Vagina (tissue), 2 donors: Measurements from ENCODE around the gene BICD1. TPM values are rescaled to one million over a fixed set of nuclear protein-coding genes. Genes with fewer than 3 reads are reported as not detected.

Experiments
- DNase-seq, 2 donors: peaks; one replicate each; pipeline ENCODE4 v3.0.0-alpha.2; 2017; ENCODE audit errors: extremely low spot score in 2 of 2
- H3K27ac ChIP-seq: fragments of 200-600 bp; sonication (generic); one replicate; pipeline ENCODE4 v1.5.1; 2019
- H3K27me3 ChIP-seq: fragments of 200-600 bp; sonication (generic); one replicate; pipeline ENCODE4 v1.5.1; 2019
- H3K36me3 ChIP-seq, 2 donors: fragments of 200-600 bp; sonication (generic); one replicate each; pipeline ENCODE4 v1.5.1; 2017 to 2019
- H3K4me1 ChIP-seq: fragments of 200-600 bp; sonication (generic); one replicate; pipeline ENCODE4 v1.5.1; 2019
- H3K4me3 ChIP-seq, 2 donors: fragments of 200-600 bp; sonication (generic); 1 replicate in 1 of 2; 2 replicates in 1 of 2; pipeline ENCODE4 v1.5.1; 2016 to 2019
- H3K9me3 ChIP-seq: fragments of 200-600 bp; sonication (generic); one replicate; pipeline ENCODE4 v1.5.1; 2019
- POLR2A ChIP-seq, 2 donors: fragments of 450-650 bp; IDR thresholded peaks; one replicate each; pipeline ENCODE4 v1.6.1; 2017; ENCODE audit warnings: antibody characterized with exemption in 2 of 2, mild to moderate bottlenecking in 2 of 2, moderate library complexity in 2 of 2
- POLR2AphosphoS5 ChIP-seq, 2 donors: sonication (generic); formaldehyde crosslinking; IDR thresholded peaks; one replicate each; pipeline ENCODE4 v1.9.0; 2017; ENCODE audit warnings: antibody characterized with exemption in 2 of 2, mild to moderate bottlenecking in 2 of 2, low read depth in 1 of 2; ENCODE audit not compliant: insufficient read depth in 1 of 2
- intact Hi-C: fragments of 100-400 bp; cut with DNase I; formaldehyde crosslinking; loops from one replicate; pipeline ENCODE4 v1.15.1; 2023
- total RNA-seq: library from RNA; depleted of rRNA; stranded (reverse); fragments of >200 nt; gene quantifications from one replicate; pipeline ENCODE4 v1.2.3, GENCODE V29; 2016
- TF ChIP-seq, protein P1 (sequence below), 3 experiments: fragments of 450-650 bp in 2 of 3; fragments of 200-600 bp in 1 of 3; sonication (generic) in 1 of 3; IDR thresholded peaks; one replicate each; pipeline ENCODE4 v1.5.1; 2017 to 2019; ENCODE audit warnings: antibody characterized with exemption in 3 of 3, mild to moderate bottlenecking in 2 of 3, moderate library complexity in 2 of 3

The BICD1 gene
- total RNA-seq, 1 donor from 2014 or later: 19.6 TPM

- no peaks in the 10 kb centered on the region for H3K9me3 ChIP-seq
- DNase-seq: no peak
- no peak overlapping the region for H3K4me3 ChIP-seq
- no peaks in the 10 kb centered on the region for H3K36me3 ChIP-seq
- no peaks in the 10 kb centered on the region for H3K27me3 ChIP-seq
- no peak overlapping the region for H3K27ac ChIP-seq
- intact Hi-C loops: no loop called here
- TF ChIP-seq POLR2A (IDR thresholded peaks at IDR 0.05) (no peak), POLR2AphosphoS5 (IDR thresholded peaks at IDR 0.05; ENCODE audit: insufficient read depth in 1 of 2, low read depth in 1 of 2) (no peak)
- TF ChIP-seq, protein P1, sequence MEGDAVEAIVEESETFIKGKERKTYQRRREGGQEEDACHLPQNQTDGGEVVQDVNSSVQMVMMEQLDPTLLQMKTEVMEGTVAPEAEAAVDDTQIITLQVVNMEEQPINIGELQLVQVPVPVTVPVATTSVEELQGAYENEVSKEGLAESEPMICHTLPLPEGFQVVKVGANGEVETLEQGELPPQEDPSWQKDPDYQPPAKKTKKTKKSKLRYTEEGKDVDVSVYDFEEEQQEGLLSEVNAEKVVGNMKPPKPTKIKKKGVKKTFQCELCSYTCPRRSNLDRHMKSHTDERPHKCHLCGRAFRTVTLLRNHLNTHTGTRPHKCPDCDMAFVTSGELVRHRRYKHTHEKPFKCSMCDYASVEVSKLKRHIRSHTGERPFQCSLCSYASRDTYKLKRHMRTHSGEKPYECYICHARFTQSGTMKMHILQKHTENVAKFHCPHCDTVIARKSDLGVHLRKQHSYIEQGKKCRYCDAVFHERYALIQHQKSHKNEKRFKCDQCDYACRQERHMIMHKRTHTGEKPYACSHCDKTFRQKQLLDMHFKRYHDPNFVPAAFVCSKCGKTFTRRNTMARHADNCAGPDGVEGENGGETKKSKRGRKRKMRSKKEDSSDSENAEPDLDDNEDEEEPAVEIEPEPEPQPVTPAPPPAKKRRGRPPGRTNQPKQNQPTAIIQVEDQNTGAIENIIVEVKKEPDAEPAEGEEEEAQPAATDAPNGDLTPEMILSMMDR (IDR thresholded peaks at IDR 0.05): no peak
- no peaks in the 10 kb centered on the region for H3K4me1 ChIP-seq
Measured at GRCh38 chr12:32146074-32146873, 39.6 kb downstream of the BICD1 start.

- Histone ChIP-seq H3K4me1 (no peaks in the 10 kb centered on the region), H3K27ac (no peak overlapping the region)
- TF ChIP-seq POLR2AphosphoS5 (IDR thresholded peaks at IDR 0.05; ENCODE audit: insufficient read depth in 1 of 2, low read depth in 1 of 2): no peak
- TF ChIP-seq, protein P1 (IDR thresholded peaks at IDR 0.05): no peak
- no peak for TF ChIP-seq POLR2A (IDR thresholded peaks at IDR 0.05)
Measured at GRCh38 chr12:32148372-32148771, 41.7 kb downstream of the BICD1 start.

GRCh38 chr12:32149489-32149888 lies 42.8 kb downstream of the BICD1 start:
- Histone ChIP-seq H3K27ac (no peak overlapping the region), H3K9me3 (no peaks in the 10 kb centered on the region), H3K27me3 (no peaks in the 10 kb centered on the region), H3K4me3 (no peak overlapping the region), H3K4me1 (no peaks in the 10 kb centered on the region), H3K36me3 (no peaks in the 10 kb centered on the region)
- no peak for DNase-seq
- intact Hi-C loops: no loop called here
- TF ChIP-seq POLR2AphosphoS5 (IDR thresholded peaks at IDR 0.05; ENCODE audit: insufficient read depth in 1 of 2, low read depth in 1 of 2) (no peak), POLR2A (IDR thresholded peaks at IDR 0.05) (no peak)
- TF ChIP-seq, protein P1 (IDR thresholded peaks at IDR 0.05): no peak

More at GRCh38 chr12:32148372-32148771, 41.7 kb downstream of the BICD1 start:
- no peak for DNase-seq
- H3K9me3 ChIP-seq: no peaks in the 10 kb centered on the region
- H3K36me3 ChIP-seq: no peaks in the 10 kb centered on the region
- intact Hi-C loops: no loop called here
- no peaks in the 10 kb centered on the region for H3K27me3 ChIP-seq
- H3K4me3 ChIP-seq: no peak overlapping the region

DNA sequence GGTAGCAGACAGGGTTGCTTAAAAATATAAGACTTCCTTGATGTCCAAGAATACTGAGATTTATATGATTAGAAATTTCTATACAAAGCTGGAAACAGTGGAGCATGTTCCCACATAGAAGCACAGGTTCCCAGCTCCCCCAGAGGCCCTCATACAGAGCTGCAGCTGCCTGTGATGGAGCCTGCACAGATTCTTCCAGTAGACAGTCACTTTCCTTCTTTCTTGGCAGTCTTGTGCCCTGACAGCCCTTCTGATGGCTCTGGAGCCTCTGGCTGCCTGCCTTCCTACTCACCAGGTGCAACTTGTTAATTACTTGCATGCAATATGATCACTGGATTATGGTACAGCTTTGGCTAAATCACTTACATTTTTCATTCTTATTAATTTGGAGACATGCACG lies 44.4 kb downstream of the BICD1 start:
- no peak overlapping the region for H3K27ac ChIP-seq
- no peaks in the 10 kb centered on the region for H3K27me3 ChIP-seq
- H3K9me3 ChIP-seq: no peaks in the 10 kb centered on the region
- TF ChIP-seq POLR2AphosphoS5 (IDR thresholded peaks at IDR 0.05; ENCODE audit: insufficient read depth in 1 of 2, low read depth in 1 of 2): no peak
- no peak overlapping the region for H3K4me3 ChIP-seq
- no peak for DNase-seq
- no peaks in the 10 kb centered on the region for H3K4me1 ChIP-seq
- intact Hi-C loops: no loop called here
- H3K36me3 ChIP-seq: no peaks in the 10 kb centered on the region

DNA sequence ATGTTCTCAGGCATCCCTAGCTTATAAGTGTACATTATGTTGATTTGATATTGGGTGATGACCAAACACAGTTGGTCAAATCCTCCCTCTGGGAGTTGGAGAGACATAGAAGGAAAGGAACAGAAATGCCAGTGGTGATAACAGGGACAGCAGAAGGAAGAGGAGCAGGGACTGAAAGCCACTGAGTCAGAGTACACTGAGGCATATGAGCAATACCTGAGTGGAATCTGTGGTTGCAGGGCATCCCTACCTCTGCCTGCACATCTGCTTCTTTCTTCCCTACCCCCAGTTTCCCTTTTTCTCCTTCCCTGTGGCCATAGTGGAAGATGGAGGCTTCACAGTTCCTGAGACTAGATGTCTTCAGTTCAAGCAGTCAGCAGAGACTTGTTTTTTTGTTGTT lies 44.9 kb downstream of the BICD1 start:
- H3K27me3 ChIP-seq: no peaks in the 10 kb centered on the region
- TF ChIP-seq POLR2AphosphoS5 (IDR thresholded peaks at IDR 0.05; ENCODE audit: insufficient read depth in 1 of 2, low read depth in 1 of 2) (no peak), POLR2A (IDR thresholded peaks at IDR 0.05) (no peak)
- TF ChIP-seq, protein P1 (IDR thresholded peaks at IDR 0.05): no peak
- intact Hi-C loops: no loop called here
- H3K36me3 ChIP-seq: no peaks in the 10 kb centered on the region
- no peak for DNase-seq
- H3K4me3 ChIP-seq: no peak overlapping the region
- no peaks in the 10 kb centered on the region for H3K9me3 ChIP-seq
- no peaks in the 10 kb centered on the region for H3K4me1 ChIP-seq
- no peak overlapping the region for H3K27ac ChIP-seq
